DND-41 (cell line): ENCODE results near the gene CDK3.

Experiments used
- CTCF ChIP-seq: IDR thresholded peaks from 2 replicates; pipeline ENCODE4 v1.5.1; 2012; ENCODE audit warnings: borderline replicate concordance, low read length, moderate library complexity, mild to moderate bottlenecking; ENCODE audit not compliant: poor library complexity, severe bottlenecking; ENCODE audit errors: extremely low read depth
- EZH2 ChIP-seq: IDR thresholded peaks from 3 replicates; pipeline ENCODE4 v1.6.1; 2012; ENCODE audit warnings: borderline replicate concordance, low read depth, mild to moderate bottlenecking, moderate library complexity, low read length, inconsistent platforms; ENCODE audit not compliant: severe bottlenecking

- no peak for TF ChIP-seq CTCF
- TF ChIP-seq EZH2: no peak
Measured at GRCh38 chr17:76004750-76005262, 4.2 kb downstream of the CDK3 start.
